Measurements from ENCODE around the gene PPP1CB. TPM values are rescaled to one million over a fixed set of nuclear protein-coding genes. Genes with fewer than 3 reads are reported as not detected.

PPP1CB gene
- total RNA-seq, 1 donor: 307 TPM

- no peak for DNase-seq (ENCODE audit: low read depth)
- H3K4me3 ChIP-seq (ENCODE audit: low read depth, low read length): no peak overlapping the region
- no peak for TF ChIP-seq CTCF (IDR thresholded peaks at IDR 0.05; ENCODE audit: insufficient read depth, low read length)
Measured at GRCh38 chr2:28767337-28767736, 15.7 kb downstream of the PPP1CB start.

GRCh38 chr2:28768422-28768821, 16.8 kb downstream of the PPP1CB start:
- TF ChIP-seq CTCF (IDR thresholded peaks at IDR 0.05; ENCODE audit: insufficient read depth, low read length): no peak
- H3K4me3 ChIP-seq (ENCODE audit: low read depth, low read length): no peak overlapping the region
- no peak for DNase-seq (ENCODE audit: low read depth)

- TF ChIP-seq CTCF (IDR thresholded peaks at IDR 0.05; ENCODE audit: insufficient read depth, low read length): no peak
- H3K4me3 ChIP-seq (ENCODE audit: low read depth, low read length): no peak overlapping the region
- no peak for DNase-seq (ENCODE audit: low read depth)
Measured at GRCh38 chr2:28768952-28769351, 17.3 kb downstream of the PPP1CB start.

- DNase-seq (ENCODE audit: low read depth): no peak
- no peak overlapping the region for H3K4me3 ChIP-seq (ENCODE audit: low read depth, low read length)
- TF ChIP-seq CTCF (IDR thresholded peaks at IDR 0.05; ENCODE audit: insufficient read depth, low read length): no peak
Measured at GRCh38 chr2:28772351-28772750, 20.7 kb downstream of the PPP1CB start.

- TF ChIP-seq CTCF (IDR thresholded peaks at IDR 0.05; ENCODE audit: insufficient read depth, low read length): no peak
- DNase-seq (ENCODE audit: low read depth): no peak
- no peak overlapping the region for H3K4me3 ChIP-seq (ENCODE audit: low read depth, low read length)
Measured at GRCh38 chr2:28776471-28776870, 24.8 kb downstream of the PPP1CB start.

GRCh38 chr2:28778392-28778791, 26.8 kb downstream of the PPP1CB start:
- no peak overlapping the region for H3K4me3 ChIP-seq (ENCODE audit: low read depth, low read length)
- TF ChIP-seq CTCF (IDR thresholded peaks at IDR 0.05; ENCODE audit: insufficient read depth, low read length): no peak
- no peak for DNase-seq (ENCODE audit: low read depth)

- no peak overlapping the region for H3K4me3 ChIP-seq (ENCODE audit: low read depth, low read length)
- no peak for DNase-seq (ENCODE audit: low read depth)
Measured at GRCh38 chr2:28779001-28779400, 27.4 kb downstream of the PPP1CB start.

More at GRCh38 chr2:28779001-28779400, 27.4 kb downstream of the PPP1CB start:
- no peak for TF ChIP-seq CTCF (IDR thresholded peaks at IDR 0.05; ENCODE audit: insufficient read depth, low read length)
